Endothelial cell of hepatic sinusoid (primary cell): ENCODE data around the gene C1orf185.
"Not testable (repeated sequence)": the region's sequence is repeated elsewhere in the genome, so short reads cannot be mapped to it uniquely, and the experiment has no call there.

Experiments
- in situ Hi-C: cut with HindIII; loops from 2 replicates; pipeline ENCODE4 v1.10.0; 2017; ENCODE audit warnings: low sequenced_read_pairs

C1orf185 gene

DNA sequence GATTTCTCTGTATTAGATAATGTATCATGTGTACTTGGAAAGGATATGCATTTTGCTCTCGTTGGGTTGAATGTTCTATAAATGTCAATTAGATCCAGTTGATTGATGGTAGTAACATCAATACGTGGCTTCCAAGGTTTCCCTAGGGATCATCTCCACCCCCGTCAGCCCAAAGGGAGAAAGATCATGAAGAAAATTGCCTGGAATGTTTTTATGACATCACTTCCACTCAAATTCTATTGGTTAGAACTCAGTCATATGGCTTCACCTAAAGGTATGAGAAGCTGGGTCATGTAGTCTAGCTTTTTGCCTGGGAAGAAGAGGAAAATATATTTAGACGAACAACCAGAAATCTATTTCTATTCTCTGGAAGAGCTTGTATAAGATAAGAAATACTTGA is at the start of gene C1orf185:
Gene C1orf185, plus strand, starts transcription at position 253 of the 400 bp plus-strand sequence. Its CDS starts 6 bp downstream, at position 259.
- in situ Hi-C loops, result no loop called here

DNA sequence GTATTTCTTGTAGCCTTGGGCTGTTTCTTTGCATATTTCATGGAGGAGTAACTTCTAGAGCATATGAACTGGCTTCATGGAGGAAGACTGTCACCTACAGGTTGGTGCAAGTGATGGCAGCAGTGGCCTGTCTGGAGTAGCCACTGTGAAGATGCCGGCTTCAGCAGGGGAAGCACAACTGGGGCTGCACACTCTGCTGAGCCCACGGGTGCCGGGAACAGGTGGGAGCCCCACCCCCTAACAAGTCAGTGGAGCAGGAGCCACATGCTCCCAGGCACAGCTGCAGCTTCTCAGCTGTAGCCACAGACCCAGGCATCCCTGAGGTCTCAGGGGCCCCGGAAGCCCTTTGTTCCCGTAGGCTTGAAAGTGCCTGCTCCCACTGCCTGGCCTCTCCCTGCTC is 43.2 kb upstream of the C1orf185 start:
- in situ Hi-C loops, result no loop called here

DNA sequence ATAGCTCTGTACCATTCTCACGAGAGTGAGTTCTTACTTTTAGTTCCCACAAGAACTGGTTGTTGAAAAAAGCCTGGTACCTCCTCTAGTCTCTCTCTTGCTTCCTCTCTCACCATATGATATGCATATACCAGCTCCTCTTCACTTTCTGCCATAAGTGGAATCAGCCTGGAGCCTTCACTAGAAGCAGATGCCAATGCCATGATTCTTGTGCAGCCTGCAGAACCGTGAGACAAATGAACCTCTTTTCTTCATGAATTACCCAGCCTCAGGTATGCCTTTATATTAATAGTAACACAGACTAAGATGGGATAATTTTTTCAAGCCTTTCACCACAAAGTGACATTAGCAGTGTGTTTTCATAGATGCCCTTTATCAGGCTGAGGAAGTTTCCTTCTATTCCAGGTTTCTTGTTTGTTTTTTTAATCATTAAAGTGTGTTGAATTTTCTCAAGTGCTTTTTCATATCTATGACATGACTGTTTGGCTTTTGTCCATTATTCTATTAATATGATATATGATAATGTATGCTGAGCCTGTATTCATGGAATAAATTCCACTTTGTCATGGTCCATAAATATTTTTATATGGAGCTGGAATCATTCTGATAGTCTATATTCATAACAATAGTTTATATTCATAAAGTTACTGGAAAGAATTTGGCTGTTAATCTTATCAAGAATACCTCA is 40.7 kb upstream of the C1orf185 start:
- in situ Hi-C loops, result no loop called here

DNA sequence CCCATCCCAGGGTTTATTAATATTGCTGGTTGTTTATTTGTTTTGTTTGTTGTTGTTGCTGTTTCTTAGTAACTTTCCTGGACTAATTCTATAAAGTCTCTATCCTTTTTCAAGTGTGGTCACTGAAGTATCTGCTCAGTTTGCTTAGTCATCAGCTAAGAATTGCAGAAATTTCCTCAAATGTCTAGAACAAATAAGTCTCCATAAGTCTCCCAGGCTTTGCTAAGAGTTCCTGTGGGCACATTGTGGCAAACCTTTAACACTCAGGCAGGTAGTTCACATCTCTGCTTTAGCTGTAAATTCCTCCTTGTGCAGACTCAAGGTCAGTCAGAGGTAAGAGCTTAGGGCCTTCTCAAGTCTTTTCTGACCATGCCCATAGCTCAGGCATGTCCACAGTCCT is 38.9 kb upstream of the C1orf185 start:
- in situ Hi-C loops, result no loop called here

DNA sequence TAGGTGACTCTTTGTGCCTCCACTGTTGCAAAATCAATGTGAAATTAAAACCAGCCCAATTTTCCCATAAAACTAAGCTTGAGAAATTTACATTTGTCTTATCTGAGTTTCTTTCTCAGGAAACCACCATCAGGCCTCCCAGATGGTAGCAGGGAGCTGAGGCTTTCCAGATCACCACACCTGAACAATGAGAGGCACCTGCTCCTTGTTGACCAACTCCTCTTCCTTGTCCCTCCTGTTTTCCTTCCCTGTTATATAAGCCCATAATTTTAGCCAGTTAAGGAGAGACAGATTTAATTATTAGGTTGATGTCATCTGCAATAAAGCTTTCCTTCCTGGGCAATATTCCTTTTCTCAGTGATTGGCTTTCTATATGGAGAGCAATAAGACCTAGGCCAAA is 32.0 kb upstream of the C1orf185 start:
- in situ Hi-C loops, result no loop called here

DNA sequence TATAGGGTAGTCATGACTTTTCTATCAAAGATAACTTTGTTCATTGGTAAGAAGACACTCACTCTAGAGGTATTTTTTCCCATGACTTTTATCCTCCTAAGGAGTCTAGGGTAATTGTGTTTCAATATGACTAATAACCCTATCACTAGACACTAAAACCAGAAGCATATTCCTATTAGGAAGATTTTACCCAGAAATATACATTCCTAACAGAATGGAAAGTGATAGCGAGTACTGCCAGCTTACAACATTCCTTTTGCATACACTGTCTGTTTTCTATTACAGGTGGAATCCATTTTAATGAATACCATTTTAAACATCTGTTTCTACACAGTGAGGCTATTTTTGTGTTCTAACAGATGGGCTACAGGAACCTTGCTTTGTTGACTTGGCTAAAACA is 31.4 kb upstream of the C1orf185 start:
- in situ Hi-C loops, result no loop called here

DNA sequence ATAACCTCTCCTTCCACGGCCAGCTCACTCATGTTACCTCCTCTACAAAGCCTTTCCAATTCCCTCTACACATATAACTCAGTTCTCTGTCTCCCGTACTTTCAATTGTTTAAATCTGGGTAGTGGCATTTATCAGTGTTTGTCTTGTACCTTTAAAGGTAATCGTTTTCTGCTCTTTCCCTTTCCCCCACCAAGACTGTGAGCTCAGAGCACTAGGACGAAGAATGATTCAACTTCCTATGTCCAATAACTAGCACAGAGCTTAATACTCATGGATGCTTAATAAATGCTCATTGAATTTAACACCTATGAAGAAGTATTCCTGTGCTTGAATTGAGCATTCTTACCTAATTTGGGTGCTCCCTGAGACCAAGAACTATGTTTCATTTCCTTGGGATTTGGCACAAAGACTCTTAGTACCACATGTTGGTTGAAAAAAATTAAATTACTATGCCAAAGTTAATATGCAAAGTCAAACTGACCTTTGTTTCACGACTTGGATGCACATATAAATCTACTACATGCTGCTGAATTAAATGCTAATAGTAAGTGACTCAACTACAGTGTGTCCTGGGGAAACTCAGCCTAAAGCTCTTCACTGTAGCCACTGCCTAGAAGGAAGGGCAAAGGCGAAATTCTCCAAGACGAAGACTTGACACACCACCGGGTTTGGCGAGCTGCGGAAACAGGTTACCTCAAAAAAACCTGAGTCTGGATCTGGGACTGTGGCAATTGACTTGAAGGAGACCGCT is 30.6 kb upstream of the C1orf185 start:
- in situ Hi-C loops, result no loop called here

DNA sequence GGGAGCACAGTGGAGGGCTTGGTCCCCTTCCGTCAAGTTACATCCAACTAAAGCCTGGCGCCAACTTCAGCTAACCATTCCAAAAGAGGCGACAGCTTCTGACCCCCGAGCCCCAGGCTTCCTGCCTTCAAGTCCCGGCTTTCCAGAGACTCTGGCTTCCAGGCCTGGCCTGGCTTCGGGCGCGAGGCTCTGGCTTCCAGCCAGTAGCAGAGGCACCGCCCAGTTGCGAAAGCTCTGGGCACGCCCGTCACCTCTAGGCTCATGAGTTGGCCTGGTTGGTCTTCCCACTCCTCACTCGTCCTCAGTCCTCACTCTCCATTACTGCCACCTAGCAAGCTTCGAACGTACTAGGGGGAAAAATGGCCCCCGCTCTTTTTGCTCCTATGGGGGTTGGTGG is 30.0 kb upstream of the C1orf185 start:
- in situ Hi-C loops, result no loop called here

DNA sequence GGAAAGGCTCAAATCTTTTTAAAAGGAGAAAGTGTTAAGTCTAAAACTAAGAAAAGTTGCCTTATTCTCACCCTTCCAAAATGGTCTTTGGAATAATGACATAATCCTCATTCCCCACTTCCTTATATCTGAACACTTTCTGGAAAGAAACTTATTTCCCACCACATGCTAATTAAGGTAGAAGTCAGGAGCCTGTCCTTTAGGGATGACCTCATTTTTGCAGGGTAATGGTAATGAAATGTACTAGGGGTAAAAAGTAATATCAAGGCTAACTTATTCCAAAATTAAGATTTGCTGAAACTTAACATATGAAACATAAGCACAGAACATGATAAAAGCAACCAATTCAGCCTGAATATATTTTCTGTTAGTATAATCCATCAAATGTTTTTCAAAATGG is 29.4 kb upstream of the C1orf185 start:
- in situ Hi-C loops, result no loop called here

DNA sequence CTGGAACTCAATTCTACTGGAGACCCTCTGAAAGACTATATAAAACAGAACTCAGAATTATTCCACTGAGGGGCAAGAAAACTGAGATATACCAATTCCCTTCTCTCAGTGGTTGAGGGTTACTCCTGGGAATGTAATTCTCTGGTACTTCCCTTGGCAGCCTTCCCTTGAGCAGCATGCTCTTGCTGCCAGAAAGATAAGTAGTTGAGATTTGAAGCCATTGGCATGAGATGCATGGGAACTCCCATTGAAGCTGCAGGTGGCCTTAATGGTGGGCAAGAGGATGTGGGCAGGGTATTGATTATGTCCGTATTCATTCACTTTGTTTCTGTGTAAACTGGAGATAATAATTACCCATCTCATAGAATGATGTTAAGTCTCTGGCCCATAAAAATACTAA is 28.6 kb upstream of the C1orf185 start:
- in situ Hi-C loops, result no loop called here

DNA sequence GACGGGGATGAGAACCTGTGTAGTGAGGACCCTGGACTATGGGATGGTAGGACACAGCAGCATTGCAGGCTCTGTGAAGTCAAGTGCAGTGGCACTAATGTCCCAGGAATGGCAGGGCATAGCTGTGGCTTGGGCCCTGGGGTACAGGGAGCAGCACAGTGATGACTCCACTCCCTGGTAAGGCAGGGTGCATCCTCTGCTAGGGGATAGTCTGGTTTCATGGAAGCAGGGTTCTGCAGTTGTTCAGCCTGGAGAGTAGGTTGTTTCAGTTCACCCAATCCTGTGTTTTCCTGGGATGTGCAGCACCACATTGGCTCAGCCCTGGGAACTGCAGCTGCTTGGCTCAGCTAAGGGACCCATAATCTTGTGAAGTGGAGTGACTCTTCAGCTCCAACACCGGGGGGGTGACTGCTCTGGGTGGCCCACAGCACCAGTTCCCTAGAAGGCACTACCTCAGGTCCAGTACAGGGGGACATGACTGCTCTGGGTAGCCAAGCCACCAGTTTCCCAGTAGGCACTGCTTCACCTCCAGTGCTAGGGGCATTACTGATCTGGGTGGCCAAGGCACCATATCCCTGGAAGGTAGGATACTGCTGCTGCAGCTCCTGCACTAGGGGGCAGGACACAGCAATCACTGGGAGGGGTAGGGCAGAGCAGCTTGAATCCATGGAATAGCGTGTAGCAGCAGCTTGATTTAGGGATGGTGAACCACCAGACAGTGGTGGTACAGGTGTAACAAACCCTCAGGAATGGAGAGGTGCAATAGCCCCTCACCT is 15.3 kb upstream of the C1orf185 start:
- in situ Hi-C loops, result no loop called here

DNA sequence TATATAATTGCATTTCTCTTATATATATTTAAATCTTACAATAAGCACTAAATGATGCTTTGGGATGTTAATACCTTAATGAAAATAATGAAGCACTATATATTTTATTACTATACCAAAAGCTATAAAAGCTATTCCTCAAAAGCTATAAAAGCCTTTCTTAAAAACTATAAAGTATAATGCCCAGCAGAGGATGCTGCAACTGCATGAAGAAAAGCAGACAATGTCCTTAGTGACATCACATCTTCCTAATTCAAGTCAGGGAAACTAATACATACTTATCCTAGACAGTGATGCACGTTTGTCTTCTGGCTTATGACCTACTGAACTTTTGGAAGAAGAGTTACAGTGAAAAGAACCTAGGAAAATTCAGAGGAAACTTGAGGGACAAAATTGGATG is 13.6 kb upstream of the C1orf185 start:
- in situ Hi-C loops, result no loop called here

DNA sequence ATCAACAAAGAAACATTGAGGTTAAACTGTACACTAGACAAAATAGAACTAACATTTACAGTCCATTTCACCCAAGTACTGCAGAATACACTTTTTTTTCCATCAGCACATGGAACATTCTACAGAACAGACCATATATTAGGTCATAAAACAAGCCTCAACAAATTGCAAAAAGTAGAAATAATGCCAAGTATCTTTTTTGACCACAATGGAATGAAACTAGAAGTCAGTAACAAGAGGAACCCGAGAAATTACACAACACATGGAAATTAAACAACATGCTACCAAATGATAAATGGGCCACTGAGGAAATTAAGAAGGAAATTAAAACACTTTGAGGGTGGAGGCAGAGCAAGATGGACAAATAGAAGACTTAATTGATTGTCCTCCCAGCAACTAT is 8.4 kb upstream of the C1orf185 start:
- in situ Hi-C loops, result no loop called here

DNA sequence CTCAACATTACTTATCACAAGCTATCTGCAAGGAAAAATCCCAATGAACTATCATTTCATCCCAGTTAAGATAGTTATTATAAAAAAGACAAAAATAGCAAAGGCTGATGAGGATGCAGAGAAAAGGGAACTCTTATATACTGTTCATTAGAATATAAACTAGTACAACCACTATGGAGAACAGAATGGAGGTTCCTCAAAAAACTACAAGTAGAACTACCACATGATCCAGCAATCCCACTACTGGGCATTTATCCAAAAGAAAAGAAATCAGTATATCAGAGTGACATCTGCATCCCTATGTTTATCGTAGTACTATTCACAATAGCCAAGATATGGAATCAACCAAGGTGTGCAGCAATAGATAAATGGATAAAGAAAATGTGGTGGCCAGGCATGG is 4.9 kb upstream of the C1orf185 start:
- in situ Hi-C loops, result no loop called here

DNA sequence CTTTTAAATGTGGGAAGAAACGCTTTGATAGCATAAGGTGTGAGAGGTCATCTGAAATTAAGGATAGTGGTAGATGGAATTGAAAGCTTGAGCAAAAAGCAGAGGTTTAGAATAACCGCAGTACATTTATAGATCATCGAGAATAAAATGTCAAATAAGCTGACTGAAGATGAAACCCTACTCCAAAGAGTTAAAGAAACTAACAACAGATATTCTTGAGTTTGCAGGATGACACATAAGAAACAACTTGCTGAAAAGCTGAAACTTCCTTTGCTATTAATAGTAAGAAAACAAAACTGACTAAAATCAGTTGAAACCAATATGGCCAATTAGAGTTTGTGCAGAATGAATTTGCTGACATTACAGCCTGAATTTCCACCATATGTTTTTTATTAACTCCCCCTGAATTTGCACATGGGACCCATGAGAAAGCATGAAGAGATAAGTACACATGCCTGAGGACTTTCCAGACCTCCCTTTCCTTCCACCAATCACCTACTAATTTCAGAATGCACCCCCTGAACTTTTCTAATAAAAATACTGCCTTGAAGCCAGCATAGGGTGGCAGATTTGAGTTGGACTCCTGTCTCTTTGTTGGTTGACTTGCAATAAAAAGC is 1.7 kb upstream of the C1orf185 start:
- in situ Hi-C loops, result no loop called here

DNA sequence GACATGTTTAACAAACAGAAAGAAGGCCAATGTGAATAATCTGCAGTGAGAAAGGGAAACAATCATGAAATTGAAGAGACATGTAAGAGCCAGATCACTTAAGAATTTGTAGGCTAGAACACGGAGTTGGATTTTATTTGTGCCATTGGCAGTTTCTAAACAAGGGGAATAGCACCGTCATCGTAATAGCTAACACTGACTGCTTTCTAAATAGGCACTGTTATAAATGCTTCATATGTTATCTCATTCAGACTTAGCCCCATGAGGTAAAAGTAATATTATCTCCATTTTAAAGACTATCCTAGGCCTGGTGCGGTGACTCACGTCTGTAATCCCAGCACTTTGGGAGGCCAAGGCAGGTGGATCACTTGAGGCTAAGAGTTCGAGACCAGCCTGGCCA is 12.1 kb downstream of the C1orf185 start:
- in situ Hi-C loops, result no loop called here

DNA sequence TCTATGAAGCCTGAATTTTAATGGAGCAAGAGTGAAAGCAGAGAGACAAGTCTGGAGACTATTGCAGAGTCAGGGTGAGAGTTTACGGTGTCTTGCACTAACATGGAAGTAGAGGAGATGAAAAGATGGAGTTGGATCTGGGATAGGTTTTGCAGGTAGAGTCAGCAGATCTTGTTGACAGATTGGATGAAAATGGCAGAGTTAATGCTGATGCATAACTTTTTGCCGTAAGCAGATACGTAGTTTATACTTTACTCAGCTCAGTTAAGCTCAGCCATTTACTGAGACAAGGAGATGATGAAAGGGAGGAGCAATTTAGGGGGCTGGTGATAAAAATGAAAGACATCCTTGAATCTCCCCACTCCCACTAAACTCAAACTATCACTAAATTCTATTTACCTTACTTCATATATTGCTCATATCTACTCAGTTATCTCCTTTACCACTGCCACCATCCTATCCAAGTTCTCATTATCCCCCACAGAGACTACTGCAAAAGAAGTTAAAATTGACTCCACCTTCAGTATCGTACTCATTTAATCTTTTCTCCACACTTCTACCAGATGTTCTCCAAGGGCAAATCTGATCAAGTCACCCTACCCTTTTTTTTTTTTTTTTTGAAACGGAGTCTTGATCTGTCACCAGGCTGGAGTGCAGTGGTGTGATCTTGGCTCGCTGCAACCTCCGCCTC is 13.8 kb downstream of the C1orf185 start:
- in situ Hi-C loops, result no loop called here

DNA sequence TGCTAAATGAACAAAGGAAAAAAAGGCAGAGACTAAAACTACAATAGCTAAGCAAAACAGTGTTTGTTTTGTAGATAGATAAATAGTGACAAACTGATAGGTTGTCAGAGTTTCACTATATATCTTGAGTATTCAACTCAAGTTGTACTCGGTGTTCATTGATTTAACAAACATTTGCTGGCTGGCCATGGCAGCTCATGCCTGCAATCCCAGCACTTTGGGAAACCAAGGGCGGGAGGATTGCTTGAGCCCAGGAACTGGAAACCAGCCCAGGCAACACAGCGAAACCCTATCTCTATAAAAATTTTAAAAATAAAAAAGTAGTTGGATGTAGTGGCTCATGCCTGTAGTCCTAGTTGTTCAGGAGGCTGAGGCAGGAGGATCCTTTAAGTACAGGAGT is 17.3 kb downstream of the C1orf185 start:
- in situ Hi-C loops, result no loop called here

DNA sequence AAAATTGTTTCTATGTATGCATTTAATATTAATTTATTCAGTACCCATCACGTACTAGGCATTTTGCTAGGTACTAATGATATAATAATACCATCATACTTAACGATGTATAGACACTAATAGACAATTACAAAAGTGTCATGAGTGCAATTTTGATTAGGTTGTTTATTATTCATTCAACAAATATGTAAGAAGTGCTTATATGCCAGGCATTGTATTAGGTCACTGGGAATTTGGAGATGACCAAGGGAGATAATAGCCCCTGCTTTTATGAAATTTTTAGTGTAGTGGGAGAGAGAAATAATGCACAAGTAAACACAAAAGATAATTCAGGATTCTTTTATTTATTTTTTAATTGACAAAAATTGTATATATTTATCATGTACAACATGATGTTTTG is 18.6 kb downstream of the C1orf185 start:
- in situ Hi-C loops, result no loop called here

DNA sequence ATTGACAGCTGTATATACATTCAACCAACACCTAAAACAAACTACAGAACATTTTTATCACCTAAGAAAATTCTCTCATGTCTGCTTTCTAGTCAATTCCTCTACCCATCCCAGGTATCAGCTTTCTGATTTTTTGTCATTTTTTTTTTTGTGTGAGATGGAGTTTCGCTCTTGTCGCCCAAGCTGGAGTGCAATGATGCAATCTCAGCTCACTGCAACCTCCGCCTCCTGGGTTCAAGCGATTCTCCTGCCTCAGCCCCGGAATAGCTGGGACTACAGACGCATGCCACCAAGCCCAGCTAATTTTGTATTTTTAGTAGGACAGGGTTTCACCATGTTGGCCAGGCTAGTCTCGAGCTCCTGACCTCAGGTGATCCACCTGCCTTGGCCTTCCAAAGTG is 25.1 kb downstream of the C1orf185 start:
- in situ Hi-C loops, result not testable (repeated sequence)

DNA sequence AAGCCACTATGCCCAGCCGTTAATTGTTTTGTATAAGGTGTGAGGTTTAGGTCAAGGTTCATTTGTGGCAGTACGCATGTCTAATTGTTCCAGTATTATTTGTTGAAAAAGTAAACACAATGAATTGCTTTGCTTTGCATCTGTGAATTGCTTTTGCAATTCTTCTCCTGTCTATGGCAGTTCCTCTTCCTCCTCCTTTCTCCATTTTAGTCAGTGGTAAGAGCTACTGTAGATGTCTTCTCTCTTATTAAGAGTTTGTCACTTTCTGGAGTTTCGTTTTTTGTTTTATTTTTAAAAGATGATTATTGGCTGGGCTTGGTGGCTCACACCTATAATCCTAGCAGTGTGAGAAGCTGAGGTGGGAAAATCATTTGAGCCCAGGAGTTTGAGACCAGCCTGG is 29.2 kb downstream of the C1orf185 start:
- in situ Hi-C loops, result no loop called here
